ENCODE measurements around the gene SEMA5A.
"Not testable (repeated sequence)": the region's sequence is repeated elsewhere in the genome, so short reads cannot be mapped to it uniquely, and the experiment has no call there.

The SEMA5A gene

DNA sequence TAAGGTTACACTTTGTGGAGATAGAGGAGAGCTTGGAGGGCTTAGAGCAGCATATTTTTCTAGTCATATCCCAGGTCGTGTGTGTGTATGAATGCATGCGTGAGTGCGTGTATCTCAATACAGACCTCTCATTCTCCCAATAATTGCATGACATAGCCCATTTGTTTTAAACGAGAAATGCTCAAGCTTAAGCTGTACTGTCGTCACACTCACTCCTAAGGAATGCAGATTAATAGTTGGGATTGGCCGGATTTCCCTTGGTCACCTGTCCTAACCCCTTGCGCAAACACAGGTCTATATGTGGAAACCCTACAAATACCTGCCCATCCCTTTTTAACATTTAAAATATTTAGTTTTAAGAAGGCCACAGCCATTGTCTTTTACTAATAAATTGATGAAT lies 165.8 kb downstream of the SEMA5A start:
- no peaks in the 10 kb centered on the region for H3K4me1 Mint-ChIP-seq (ENCODE audit: low read depth)
- no peaks in the 10 kb centered on the region for H3K27me3 Mint-ChIP-seq (ENCODE audit: low read depth)
- no peak overlapping the region for H3K27ac Mint-ChIP-seq
- no peak overlapping the region for H3K4me3 Mint-ChIP-seq
- H3K36me3 Mint-ChIP-seq (ENCODE audit: low read depth) = no peaks in the 10 kb centered on the region
- peaks cover 9% of the 10 kb centered on the region for H3K9me3 Mint-ChIP-seq

DNA sequence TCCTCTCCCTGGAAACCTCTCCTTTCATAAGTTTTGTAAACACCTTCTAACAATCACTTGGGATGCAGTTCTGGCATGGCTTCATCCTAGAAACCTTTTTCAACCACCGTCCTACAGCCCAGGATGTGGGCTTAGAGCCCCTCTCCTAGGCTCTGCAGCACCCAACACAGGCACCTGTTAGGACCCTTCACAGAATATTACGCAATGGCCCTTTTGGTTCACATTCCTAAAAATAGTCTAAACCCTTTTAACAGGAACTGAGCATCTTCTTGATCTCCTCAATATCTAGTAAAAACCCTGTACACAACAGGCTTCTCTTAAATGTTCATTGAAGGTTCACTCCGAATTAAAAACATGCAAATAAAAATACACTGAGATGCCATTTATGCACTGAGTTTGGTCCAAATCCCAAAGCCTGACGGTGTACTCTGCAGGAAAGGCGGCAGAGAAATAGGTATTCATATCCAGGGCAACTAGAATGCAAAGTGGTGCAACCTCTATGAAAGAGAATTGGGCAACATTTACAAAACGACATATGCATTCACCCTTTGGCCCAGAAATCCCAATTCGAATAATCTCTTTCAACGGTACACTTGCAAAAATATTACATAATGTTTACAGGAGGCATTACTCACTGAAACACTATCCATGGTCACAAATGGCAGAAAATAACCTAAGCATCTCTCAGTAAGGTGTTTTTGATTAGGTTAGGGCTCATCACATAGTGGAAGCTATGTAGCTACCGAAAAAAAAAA lies 169.3 kb downstream of the SEMA5A start:
- H3K9me3 Mint-ChIP-seq = peaks cover 12% of the 10 kb centered on the region
- H3K36me3 Mint-ChIP-seq (ENCODE audit: low read depth) = no peaks in the 10 kb centered on the region
- no peak overlapping the region for H3K4me3 Mint-ChIP-seq
- H3K27ac Mint-ChIP-seq = no peak overlapping the region
- no peaks in the 10 kb centered on the region for H3K4me1 Mint-ChIP-seq (ENCODE audit: low read depth)
- H3K27me3 Mint-ChIP-seq (ENCODE audit: low read depth) = no peaks in the 10 kb centered on the region

DNA sequence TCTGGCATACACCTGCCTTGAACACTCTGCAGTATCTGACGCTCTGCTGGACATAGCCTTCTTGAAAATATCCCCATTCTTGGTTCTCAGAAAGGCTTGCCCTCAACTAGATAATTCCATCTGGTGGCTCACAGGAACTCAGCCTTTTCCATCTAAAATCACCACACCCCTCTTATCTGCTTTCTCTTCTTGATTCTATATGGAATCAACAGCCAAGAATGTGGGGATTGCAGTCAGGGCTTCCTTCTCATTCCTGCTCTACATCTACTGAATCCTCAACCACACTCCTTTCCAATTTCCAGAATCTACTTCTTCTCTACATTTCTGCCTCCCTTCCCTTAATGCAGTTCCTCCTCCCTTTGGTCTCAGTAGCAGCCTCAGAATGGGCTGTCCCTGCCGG lies 170.1 kb downstream of the SEMA5A start:
- H3K36me3 Mint-ChIP-seq (ENCODE audit: low read depth) = no peaks in the 10 kb centered on the region
- H3K4me1 Mint-ChIP-seq (ENCODE audit: low read depth) = no peaks in the 10 kb centered on the region
- H3K9me3 Mint-ChIP-seq = peaks cover 11% of the 10 kb centered on the region
- H3K4me3 Mint-ChIP-seq = no peak overlapping the region
- H3K27me3 Mint-ChIP-seq (ENCODE audit: low read depth) = no peaks in the 10 kb centered on the region
- no peak overlapping the region for H3K27ac Mint-ChIP-seq

DNA sequence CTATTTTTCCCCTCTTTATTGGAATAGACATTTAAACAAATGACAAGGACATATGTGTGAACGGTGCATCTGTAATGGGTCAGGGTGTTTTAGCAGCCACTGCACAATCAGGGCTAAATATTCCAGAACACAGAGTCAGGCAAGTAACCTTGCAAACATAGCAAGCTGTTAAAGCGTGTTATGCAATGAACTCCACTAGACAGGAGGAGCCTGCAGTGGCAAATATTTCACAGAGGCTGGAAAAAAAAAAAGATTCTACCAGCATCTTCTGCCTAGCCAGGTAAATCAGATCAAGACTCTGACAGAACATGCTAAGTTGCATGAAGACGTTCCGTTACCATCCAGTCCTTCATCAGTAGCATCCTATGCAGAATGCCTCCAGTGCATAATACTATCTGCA lies 171.8 kb downstream of the SEMA5A start:
- Mint-ChIP-seq H3K4me3 (no peak overlapping the region), H3K27ac (no peak overlapping the region), H3K27me3 (ENCODE audit: low read depth) (no peaks in the 10 kb centered on the region)

DNA sequence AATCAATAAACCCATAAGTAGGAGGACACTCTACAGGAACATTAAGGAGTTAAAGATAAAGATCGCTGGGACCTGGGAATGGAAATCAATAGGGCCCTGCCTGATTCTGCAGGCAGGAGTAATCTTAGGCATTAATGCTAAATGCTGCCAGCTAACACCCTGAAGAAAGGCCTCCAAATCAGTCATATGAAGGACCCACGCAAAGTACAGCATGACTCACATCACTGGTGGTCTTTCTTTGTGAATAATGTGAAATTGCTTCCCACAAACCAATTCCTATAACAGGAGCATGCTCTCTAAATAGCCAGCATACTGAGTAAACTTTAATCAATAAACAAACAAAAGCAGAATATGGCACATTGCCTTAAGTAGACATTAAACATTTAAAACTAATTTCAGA lies 172.3 kb downstream of the SEMA5A start:
- no peaks in the 10 kb centered on the region for H3K36me3 Mint-ChIP-seq (ENCODE audit: low read depth)
- peaks cover 9% of the 10 kb centered on the region for H3K9me3 Mint-ChIP-seq
- H3K27me3 Mint-ChIP-seq (ENCODE audit: low read depth) = no peaks in the 10 kb centered on the region
- no peak overlapping the region for H3K27ac Mint-ChIP-seq
- no peaks in the 10 kb centered on the region for H3K4me1 Mint-ChIP-seq (ENCODE audit: low read depth)
- no peak overlapping the region for H3K4me3 Mint-ChIP-seq

More for the DNA sequence above, 171.8 kb downstream of the SEMA5A start:
- H3K4me1 Mint-ChIP-seq (ENCODE audit: low read depth) = no peaks in the 10 kb centered on the region
- H3K36me3 Mint-ChIP-seq (ENCODE audit: low read depth) = no peaks in the 10 kb centered on the region
- H3K9me3 Mint-ChIP-seq = peaks cover 9% of the 10 kb centered on the region

DNA sequence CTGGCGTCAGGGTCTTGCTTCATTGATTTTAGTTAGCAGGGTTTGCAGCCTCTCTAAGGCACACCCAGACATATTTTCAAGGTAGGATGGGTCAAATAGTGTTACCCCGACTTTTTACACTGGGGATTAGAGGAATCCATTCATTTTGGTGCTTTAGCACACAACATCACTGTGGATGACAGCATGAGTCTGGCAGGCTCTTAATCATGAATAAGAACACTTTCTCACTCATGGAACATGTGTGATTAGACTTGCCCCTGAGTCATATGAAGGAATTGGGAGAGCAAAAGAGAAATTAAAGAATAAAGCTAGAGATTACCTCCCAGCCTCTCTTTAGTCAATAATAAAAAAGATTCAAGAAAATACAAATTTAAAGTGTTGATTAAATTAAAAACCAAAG lies 175.6 kb downstream of the SEMA5A start:
- H3K4me3 Mint-ChIP-seq = no peak overlapping the region
- H3K9me3 Mint-ChIP-seq = peaks cover 9% of the 10 kb centered on the region
- H3K36me3 Mint-ChIP-seq (ENCODE audit: low read depth) = no peaks in the 10 kb centered on the region
- H3K4me1 Mint-ChIP-seq (ENCODE audit: low read depth) = no peaks in the 10 kb centered on the region
- no peaks in the 10 kb centered on the region for H3K27me3 Mint-ChIP-seq (ENCODE audit: low read depth)
- H3K27ac Mint-ChIP-seq = no peak overlapping the region

DNA sequence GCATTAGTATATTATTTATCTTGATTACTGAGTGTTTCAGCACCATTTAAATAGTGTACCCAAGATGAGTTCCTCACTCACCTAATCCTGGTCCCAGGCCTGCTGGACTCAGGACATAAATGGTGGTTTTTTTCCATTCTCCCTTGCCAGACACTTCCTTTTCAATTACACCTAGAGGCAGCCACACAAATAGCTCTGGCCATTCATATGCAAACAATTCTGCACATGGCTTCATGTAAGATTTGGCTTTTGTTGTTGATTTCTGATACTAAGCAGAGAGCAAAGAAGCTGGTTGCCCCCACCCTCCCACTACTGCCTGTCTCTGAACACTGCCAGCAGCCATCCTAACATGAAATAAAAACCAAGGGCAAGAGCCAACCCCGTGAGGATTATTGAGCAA lies 180.4 kb downstream of the SEMA5A start:
- H3K27ac Mint-ChIP-seq = no peak overlapping the region
- peaks cover 4% of the 10 kb centered on the region for H3K9me3 Mint-ChIP-seq
- H3K4me1 Mint-ChIP-seq (ENCODE audit: low read depth) = no peaks in the 10 kb centered on the region
- no peak overlapping the region for H3K4me3 Mint-ChIP-seq
- H3K36me3 Mint-ChIP-seq (ENCODE audit: low read depth) = no peaks in the 10 kb centered on the region
- no peaks in the 10 kb centered on the region for H3K27me3 Mint-ChIP-seq (ENCODE audit: low read depth)

DNA sequence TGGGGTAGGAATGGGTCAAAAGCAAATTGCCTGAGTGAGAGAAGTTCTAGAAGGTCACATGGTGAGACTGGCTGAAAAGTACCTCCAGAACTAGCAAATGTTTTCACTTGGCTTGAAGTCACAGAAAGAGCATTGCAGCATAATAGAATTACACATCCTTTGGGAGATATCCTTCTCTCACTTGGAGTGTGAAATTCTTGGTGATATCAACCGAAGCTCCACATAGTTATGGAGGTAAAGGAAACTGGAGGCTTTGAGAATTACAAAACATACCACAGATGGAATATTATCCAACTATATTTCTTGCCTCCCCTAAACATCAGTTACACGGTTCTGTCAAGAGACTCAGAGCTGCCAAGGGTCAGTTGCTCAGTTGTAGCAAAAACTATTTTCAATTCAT lies 182.4 kb downstream of the SEMA5A start:
- Mint-ChIP-seq H3K4me1 (ENCODE audit: low read depth) (no peaks in the 10 kb centered on the region), H3K27me3 (ENCODE audit: low read depth) (no peaks in the 10 kb centered on the region), H3K9me3 (peaks cover 4% of the 10 kb centered on the region), H3K4me3 (no peak overlapping the region), H3K27ac (no peak overlapping the region), H3K36me3 (ENCODE audit: low read depth) (no peaks in the 10 kb centered on the region)

DNA sequence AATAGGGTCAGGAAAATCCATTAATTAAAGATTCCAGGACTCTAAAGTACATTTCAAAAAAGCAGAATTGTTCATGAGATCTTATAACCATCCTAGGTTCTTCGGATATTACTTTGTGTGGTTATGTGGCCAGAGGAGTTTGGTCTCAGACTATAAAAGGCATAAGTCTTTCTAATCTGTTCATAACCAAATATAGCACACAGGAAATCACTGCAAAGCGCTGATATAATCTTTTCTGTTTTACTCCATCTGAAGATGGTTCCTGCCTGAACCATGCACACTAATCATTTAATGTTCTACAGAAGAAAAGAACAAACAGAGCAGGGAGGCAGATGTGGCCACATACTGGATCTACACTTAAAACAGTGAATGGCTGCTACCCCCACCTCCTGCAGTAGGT lies 182.8 kb downstream of the SEMA5A start:
- Mint-ChIP-seq H3K36me3 (ENCODE audit: low read depth) (no peaks in the 10 kb centered on the region), H3K27me3 (ENCODE audit: low read depth) (no peaks in the 10 kb centered on the region), H3K27ac (no peak overlapping the region), H3K9me3 (peaks cover 4% of the 10 kb centered on the region), H3K4me1 (ENCODE audit: low read depth) (no peaks in the 10 kb centered on the region), H3K4me3 (no peak overlapping the region)

DNA sequence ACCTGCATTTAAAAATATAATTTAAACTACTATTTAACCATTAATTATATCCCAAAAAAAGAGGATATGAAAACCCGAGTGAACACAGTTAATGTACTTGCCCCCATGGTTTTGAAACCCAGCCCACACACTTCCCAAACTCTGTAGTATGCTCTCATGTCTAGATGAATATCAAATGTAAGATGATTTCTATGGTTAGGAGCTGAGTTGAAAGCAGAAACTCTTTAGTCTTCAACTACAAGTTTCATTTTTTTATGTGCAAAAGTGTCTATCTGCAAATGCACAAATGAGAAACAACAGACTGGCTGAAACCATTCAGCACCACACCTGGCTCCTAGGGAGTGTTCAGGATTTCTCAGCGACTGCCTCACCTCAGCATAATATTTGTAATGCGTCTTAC lies 183.3 kb downstream of the SEMA5A start:
- no peaks in the 10 kb centered on the region for H3K4me1 Mint-ChIP-seq (ENCODE audit: low read depth)
- no peak overlapping the region for H3K4me3 Mint-ChIP-seq
- peaks cover under 1% of the 10 kb centered on the region for H3K9me3 Mint-ChIP-seq
- H3K36me3 Mint-ChIP-seq (ENCODE audit: low read depth) = no peaks in the 10 kb centered on the region
- no peak overlapping the region for H3K27ac Mint-ChIP-seq
- no peaks in the 10 kb centered on the region for H3K27me3 Mint-ChIP-seq (ENCODE audit: low read depth)

DNA sequence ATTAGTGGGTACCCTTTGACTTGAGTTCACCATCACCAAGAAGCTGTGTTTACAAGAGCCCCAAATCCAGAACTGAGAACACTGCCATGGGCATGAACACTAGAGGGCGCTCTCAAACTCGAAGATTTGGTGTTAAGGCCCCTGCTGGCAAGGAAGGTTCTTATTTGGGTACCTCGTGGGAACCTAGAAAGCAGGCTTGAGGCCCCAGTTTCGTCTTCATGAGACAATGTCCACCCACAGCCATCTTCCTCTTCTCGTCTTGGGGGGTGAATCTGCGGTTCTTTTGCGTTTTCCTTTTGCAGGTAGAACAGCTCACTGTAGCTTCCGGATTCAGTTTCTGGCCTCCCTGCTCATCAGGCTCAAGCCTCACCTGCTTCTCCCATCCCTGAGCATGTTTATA lies 184.0 kb downstream of the SEMA5A start:
- no peaks in the 10 kb centered on the region for H3K4me1 Mint-ChIP-seq (ENCODE audit: low read depth)
- H3K27me3 Mint-ChIP-seq (ENCODE audit: low read depth) = no peaks in the 10 kb centered on the region
- H3K4me3 Mint-ChIP-seq = no peak overlapping the region
- no peak overlapping the region for H3K27ac Mint-ChIP-seq
- H3K36me3 Mint-ChIP-seq (ENCODE audit: low read depth) = no peaks in the 10 kb centered on the region
- no peaks in the 10 kb centered on the region for H3K9me3 Mint-ChIP-seq

DNA sequence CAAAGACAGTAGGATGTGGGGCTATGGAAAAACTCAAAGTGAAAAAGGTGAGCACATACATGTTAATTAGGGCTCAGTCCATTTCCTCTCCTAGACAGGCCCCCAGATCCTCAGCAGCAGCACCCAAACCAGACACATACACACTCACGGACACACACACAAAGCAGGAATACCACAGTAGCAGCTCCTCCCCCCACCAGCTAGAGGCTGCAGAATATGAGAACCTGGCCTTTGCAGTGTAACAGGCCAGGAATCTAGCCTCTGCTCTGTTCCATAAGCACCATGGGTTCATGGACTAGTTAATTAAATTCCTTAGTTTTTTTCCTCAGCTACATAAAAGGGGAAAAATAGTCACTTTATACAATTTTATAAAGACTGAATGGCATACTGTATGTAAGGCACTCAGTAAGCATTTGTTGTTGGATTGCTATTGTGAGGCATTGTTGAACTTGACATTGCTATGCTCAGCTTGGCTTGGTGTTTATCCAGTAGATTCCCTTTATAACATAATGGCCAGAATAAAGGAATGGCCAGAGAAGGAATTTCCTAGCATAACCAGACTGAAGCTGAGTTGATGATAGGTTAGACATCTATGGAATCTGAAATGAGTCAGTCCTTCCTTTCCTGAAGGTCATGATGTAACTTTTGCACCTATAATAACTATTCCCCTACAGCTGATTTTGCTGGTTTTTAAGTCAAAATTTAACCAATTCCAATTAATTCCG lies 186.8 kb downstream of the SEMA5A start:
- Mint-ChIP-seq H3K9me3 (no peaks in the 10 kb centered on the region), H3K27ac (no peak overlapping the region), H3K4me1 (ENCODE audit: low read depth) (no peaks in the 10 kb centered on the region), H3K36me3 (ENCODE audit: low read depth) (no peaks in the 10 kb centered on the region), H3K27me3 (ENCODE audit: low read depth) (no peaks in the 10 kb centered on the region), H3K4me3 (no peak overlapping the region)

DNA sequence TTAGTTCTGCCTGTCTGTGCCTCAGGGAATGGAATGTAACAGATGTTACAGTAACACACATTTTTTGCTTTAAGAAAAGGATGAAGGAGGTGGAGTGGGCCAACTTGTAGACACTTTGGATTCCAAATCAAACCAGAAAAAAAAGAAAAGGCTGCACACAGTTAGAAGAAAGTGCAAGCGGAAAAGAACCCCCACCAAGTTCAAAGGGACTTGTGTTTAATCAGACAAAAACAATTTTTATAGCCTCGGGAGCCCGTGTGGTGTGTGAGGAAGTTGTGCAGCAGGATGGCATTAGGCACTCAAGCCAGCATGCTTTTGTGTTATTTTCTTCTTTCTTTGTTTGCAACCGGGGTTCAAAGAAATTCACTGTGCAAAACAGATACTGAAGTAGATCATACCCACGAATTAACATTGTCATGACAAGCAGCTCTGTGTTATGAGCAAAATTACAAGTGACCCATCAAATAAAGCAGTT lies 189.5 kb downstream of the SEMA5A start:
- H3K27me3 Mint-ChIP-seq (ENCODE audit: low read depth) = no peaks in the 10 kb centered on the region

DNA sequence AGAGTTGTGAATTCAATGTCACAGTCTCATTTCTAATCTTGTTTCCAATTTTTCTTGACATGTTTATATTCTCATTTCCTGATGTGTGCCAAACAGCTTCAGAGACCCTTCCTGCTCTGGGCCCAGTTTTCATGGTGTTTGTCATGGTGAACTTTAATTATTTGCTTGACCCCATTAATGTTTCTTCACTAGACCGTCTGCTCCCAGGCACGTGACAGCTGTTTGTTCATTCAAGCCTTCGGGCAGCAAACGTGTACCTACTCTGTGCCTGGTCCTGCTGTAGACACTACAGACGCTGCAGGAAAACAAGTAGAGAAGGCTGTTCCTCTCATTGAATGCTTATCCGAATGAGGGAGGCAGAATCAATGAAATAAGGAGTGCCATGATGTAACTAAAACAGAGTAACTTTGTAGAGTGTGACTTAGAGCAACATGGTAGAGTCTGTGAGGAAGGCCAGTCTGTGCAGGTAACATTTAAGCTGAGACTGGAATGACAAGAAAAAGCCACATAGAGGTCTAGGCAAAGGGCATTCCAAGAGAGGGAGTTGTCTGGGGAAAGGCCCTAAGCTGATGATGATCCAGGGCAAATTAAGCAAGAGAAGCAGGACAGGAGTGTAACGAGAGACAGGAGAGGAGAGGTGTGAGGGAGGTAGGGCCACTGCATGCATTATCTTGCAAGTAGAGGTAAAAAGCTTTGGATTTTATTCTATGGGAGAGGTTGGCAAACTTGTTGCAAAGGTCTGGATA lies 191.4 kb downstream of the SEMA5A start:
- Mint-ChIP-seq H3K4me1 (ENCODE audit: low read depth) (no peaks in the 10 kb centered on the region), H3K27ac (no peak overlapping the region), H3K36me3 (ENCODE audit: low read depth) (no peaks in the 10 kb centered on the region), H3K4me3 (no peak overlapping the region), H3K9me3 (no peaks in the 10 kb centered on the region), H3K27me3 (ENCODE audit: low read depth) (no peaks in the 10 kb centered on the region)

More for the DNA sequence above, 189.5 kb downstream of the SEMA5A start:
- no peaks in the 10 kb centered on the region for H3K36me3 Mint-ChIP-seq (ENCODE audit: low read depth)
- H3K4me3 Mint-ChIP-seq = no peak overlapping the region
- no peaks in the 10 kb centered on the region for H3K9me3 Mint-ChIP-seq
- H3K4me1 Mint-ChIP-seq (ENCODE audit: low read depth) = no peaks in the 10 kb centered on the region
- no peak overlapping the region for H3K27ac Mint-ChIP-seq

DNA sequence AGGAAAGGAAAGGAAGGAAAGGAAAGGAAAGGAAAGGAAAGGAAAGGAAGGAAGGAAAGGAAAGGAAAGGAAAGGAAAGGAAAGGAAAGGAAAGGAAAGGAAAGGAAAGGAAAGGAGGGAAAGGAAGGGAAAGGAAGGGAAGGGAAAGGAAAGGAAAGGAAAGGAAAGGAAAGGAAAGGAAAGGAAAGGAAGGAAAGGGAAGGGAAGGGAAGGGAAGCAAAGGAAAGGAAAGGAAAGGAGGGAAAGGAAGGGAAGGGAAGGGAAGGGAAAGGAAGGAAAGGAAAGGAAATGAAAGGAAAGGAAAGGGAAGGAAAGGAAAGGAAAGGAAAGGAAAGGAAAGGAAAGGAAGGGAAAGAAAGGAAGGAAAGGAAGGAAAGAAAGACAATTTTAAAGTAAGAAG lies 192.8 kb downstream of the SEMA5A start:
- not testable (repeated sequence) for H3K27ac Mint-ChIP-seq; H3K4me3 Mint-ChIP-seq; H3K36me3 Mint-ChIP-seq (ENCODE audit: low read depth); H3K27me3 Mint-ChIP-seq (ENCODE audit: low read depth); H3K9me3 Mint-ChIP-seq; H3K4me1 Mint-ChIP-seq (ENCODE audit: low read depth)
